Measurements from ENCODE around the gene DHPS.

Gene DHPS

GRCh38 chr19:12641456-12641855 lies 40.2 kb downstream of the DHPS start:
- DNase-seq, result no peak

GRCh38 chr19:12639901-12640613 lies 41.6 kb downstream of the DHPS start:
- DNase-seq, result peak; percentile 56

- no peak for DNase-seq
Measured at GRCh38 chr19:12638611-12639182, 43.0 kb downstream of the DHPS start.

GRCh38 chr19:12636631-12637030 lies 45.0 kb downstream of the DHPS start:
- DNase-seq, result no peak

GRCh38 chr19:12629215-12629614 lies 52.5 kb downstream of the DHPS start:
- DNase-seq, result no peak

GRCh38 chr19:12628040-12629022 lies 53.3 kb downstream of the DHPS start:
- DNase-seq, result no peak

- DNase-seq, result no peak
Measured at GRCh38 chr19:12626958-12627357, 54.7 kb downstream of the DHPS start.
